Ascending aorta (tissue), 2 donors: ENCODE results near the gene LGALS7. TPM values are rescaled to one million over a fixed set of nuclear protein-coding genes. Genes with fewer than 3 reads are reported as not detected.
"Not testable (repeated sequence)": the region's sequence is repeated elsewhere in the genome, so short reads cannot be mapped to it uniquely, and the experiment has no call there.

Experiments used
- DNase-seq, 2 donors: peaks; one replicate each; pipeline ENCODE4 v3.0.0-alpha.2; 2019; ENCODE audit warnings: low spot score in 2 of 2
- H3K27ac ChIP-seq, 2 donors: fragments of 200-600 bp; sonication (generic); one replicate each; pipeline ENCODE4 v1.5.1; 2016 to 2017; ENCODE audit warnings: mild to moderate bottlenecking in 1 of 2
- H3K27me3 ChIP-seq: fragments of 200-600 bp; sonication (generic); one replicate; pipeline ENCODE4 v1.5.1; 2017
- H3K36me3 ChIP-seq, 2 donors: fragments of 200-600 bp; sonication (generic); one replicate each; pipeline ENCODE4 v1.5.1; 2016
- H3K4me1 ChIP-seq, 2 donors: fragments of 200-600 bp; sonication (generic); one replicate each; pipeline ENCODE4 v1.5.1; 2016 to 2017; ENCODE audit warnings: mild to moderate bottlenecking in 1 of 2
- H3K4me3 ChIP-seq, 2 donors: fragments of 200-600 bp; sonication (generic); one replicate each; pipeline ENCODE4 v1.5.1; 2016 to 2017; ENCODE audit warnings: mild to moderate bottlenecking in 1 of 2
- H3K9me3 ChIP-seq, 2 donors: fragments of 200-600 bp; sonication (generic); one replicate each; pipeline ENCODE4 v1.5.1; 2016
- CTCF ChIP-seq, 3 experiments: fragments of 200-600 bp in 2 of 3; fragments of 450-650 bp in 1 of 3; sonication (generic) in 2 of 3; IDR thresholded peaks; one replicate each; pipeline ENCODE4 v1.5.1; 2016 to 2019; ENCODE audit warnings: antibody characterized with exemption in 3 of 3, mild to moderate bottlenecking in 1 of 3, moderate library complexity in 1 of 3
- intact Hi-C: fragments of 100-400 bp; cut with DNase I; formaldehyde crosslinking; loops from one replicate; pipeline ENCODE4 v1.15.1; 2023
- total RNA-seq: library from RNA; depleted of rRNA; stranded (reverse); fragments of >200 nt; gene quantifications from one replicate; pipeline ENCODE4 v1.1.0, GENCODE V29; 2016

LGALS7 gene
- not detected for total RNA-seq

GRCh38 chr19:38773469-38774177 is at the start of gene LGALS7:
Gene LGALS7, minus strand, starts transcription at chr19:38773517. Its CDS starts 25 bp downstream, at chr19:38773492.
- Histone ChIP-seq H3K4me1 (peaks cover 0 to 4% of the 10 kb centered on the region in 2 donors), H3K4me3 (no peak within 1 kb of the TSS), H3K27ac (no peak within 1 kb of the TSS), H3K27me3 (no peaks in the 10 kb centered on the region), H3K36me3 (no peaks in the 10 kb centered on the region), H3K9me3 (no peaks in the 10 kb centered on the region)
- intact Hi-C loops, result loop anchor here (2.0 kb wide), 1 partner anchor 21 kb away; no protein-coding TSS in a partner anchor
- DNase-seq, result no peak
- TF ChIP-seq CTCF (IDR thresholded peaks at IDR 0.05), result no peak

GRCh38 chr19:38821230-38821825 is 48.0 kb upstream of the LGALS7 start:
- intact Hi-C loops, H3K27ac ChIP-seq, H3K4me3 ChIP-seq, H3K9me3 ChIP-seq, H3K4me1 ChIP-seq, H3K27me3 ChIP-seq, DNase-seq: not testable (repeated sequence)
- H3K36me3 ChIP-seq, result peaks cover 33 to 59% of the 10 kb centered on the region in 2 donors

- Histone ChIP-seq H3K4me3 (no peak overlapping the region), H3K36me3 (peaks cover 48 to 66% of the 10 kb centered on the region in 2 donors), H3K27me3 (no peaks in the 10 kb centered on the region), H3K4me1 (no peaks in the 10 kb centered on the region), H3K9me3 (no peaks in the 10 kb centered on the region), H3K27ac (no peak overlapping the region)
- DNase-seq, result no peak
- intact Hi-C loops, result no loop called here
- TF ChIP-seq CTCF (IDR thresholded peaks at IDR 0.05), result no peak
These were observed 46.1 kb upstream of the LGALS7 start for GRCh38 chr19:38819231-38819920.

- DNase-seq, result no peak
- H3K9me3 ChIP-seq, result no peaks in the 10 kb centered on the region
- H3K27ac ChIP-seq, result no peak overlapping the region
- intact Hi-C loops, result no loop called here
- H3K36me3 ChIP-seq, result peaks cover 34 to 49% of the 10 kb centered on the region in 2 donors
- no peaks in the 10 kb centered on the region for H3K27me3 ChIP-seq
- H3K4me3 ChIP-seq, result no peak overlapping the region
- no peak for TF ChIP-seq CTCF (IDR thresholded peaks at IDR 0.05)
- no peaks in the 10 kb centered on the region for H3K4me1 ChIP-seq
These were observed 43.8 kb upstream of the LGALS7 start for GRCh38 chr19:38817081-38817480.

GRCh38 chr19:38816131-38816750 is 42.9 kb upstream of the LGALS7 start:
- intact Hi-C loops, result no loop called here
- Histone ChIP-seq H3K27ac (no peak overlapping the region), H3K27me3 (no peaks in the 10 kb centered on the region), H3K4me3 (no peak overlapping the region), H3K9me3 (no peaks in the 10 kb centered on the region), H3K4me1 (no peaks in the 10 kb centered on the region), H3K36me3 (peaks cover 34 to 48% of the 10 kb centered on the region in 2 donors)
- DNase-seq, result no peak
- no peak for TF ChIP-seq CTCF (IDR thresholded peaks at IDR 0.05)
